Effector CD8-positive, alpha-beta T cell (primary cell): ENCODE results near the gene B4GALT7.

ENCODE experiments used
- DNase-seq: peaks from one replicate; lab custom pipeline; 2025; lab: John Stamatoyannopoulos, UW

B4GALT7 gene

GRCh38 chr5:177593511-177593910 lies 6.4 kb upstream of the B4GALT7 start:
- no peak for DNase-seq

- DNase-seq, result no peak
These were observed 5.9 kb upstream of the B4GALT7 start for GRCh38 chr5:177594071-177594470.

DNA sequence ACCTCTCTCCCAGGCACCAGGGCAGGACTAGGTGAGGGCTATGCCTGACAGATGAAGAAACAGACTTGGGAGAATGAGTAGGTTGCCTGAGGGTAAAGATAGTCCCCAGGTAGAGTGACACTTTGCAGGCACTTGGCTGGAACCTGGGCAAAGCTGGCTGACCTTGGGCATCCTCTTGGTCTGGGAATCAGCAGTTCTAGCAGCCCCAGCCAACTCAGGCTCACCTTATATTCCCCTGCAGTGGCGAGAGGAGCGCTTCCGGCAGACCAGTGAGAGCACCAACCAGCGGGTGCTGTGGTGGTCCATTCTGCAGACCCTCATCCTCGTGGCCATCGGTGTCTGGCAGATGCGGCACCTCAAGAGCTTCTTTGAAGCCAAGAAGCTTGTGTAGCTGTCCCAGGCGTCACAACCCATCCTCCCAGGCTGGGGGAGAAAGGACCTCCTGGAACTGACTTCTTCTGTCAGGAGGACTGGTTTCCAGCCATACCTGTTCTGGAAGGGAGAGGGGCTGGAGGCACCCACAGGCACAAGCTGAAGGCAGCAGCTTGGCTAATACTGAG lies 4.8 kb upstream of the B4GALT7 start:
- DNase-seq, result no peak

GRCh38 chr5:177595991-177596774 lies 3.7 kb upstream of the B4GALT7 start:
- no peak for DNase-seq

- DNase-seq, result no peak
These were observed 3.1 kb upstream of the B4GALT7 start for GRCh38 chr5:177596775-177597238.

GRCh38 chr5:177598477-177598876 lies 1.5 kb upstream of the B4GALT7 start:
- DNase-seq, result no peak

DNA sequence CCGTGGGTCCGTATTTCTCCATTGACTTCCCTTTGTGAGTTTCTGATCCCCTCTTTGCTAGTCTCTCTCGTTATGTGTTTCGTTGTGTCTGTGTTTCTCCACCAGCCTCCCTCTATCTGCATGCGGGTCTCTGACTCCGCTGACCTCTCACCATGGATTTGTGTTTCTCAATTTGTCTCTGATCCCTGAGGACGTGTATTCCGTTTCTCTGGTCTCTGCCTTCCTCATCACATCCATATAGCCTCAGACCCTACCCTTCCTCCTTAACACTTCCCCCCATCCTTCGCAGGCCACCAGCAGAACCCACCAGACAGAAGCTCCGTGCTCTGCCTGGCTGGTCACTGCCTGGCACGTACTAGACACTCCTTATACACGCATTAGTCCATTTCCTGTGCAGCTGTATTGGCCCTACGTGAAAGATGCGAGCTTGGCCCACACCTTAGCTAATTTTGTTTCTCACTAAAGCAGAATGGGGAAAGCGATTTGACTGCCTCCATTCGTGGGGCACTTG lies 631 bp downstream of the B4GALT7 start:
- no peak for DNase-seq

GRCh38 chr5:177601126-177601525 lies 1.2 kb downstream of the B4GALT7 start:
- DNase-seq, result no peak

GRCh38 chr5:177601577-177602457 lies 1.9 kb downstream of the B4GALT7 start:
- no peak for DNase-seq

- no peak for DNase-seq
These were observed 2.5 kb downstream of the B4GALT7 start for GRCh38 chr5:177602458-177602830.

GRCh38 chr5:177603631-177604030 lies 3.7 kb downstream of the B4GALT7 start:
- no peak for DNase-seq

DNA sequence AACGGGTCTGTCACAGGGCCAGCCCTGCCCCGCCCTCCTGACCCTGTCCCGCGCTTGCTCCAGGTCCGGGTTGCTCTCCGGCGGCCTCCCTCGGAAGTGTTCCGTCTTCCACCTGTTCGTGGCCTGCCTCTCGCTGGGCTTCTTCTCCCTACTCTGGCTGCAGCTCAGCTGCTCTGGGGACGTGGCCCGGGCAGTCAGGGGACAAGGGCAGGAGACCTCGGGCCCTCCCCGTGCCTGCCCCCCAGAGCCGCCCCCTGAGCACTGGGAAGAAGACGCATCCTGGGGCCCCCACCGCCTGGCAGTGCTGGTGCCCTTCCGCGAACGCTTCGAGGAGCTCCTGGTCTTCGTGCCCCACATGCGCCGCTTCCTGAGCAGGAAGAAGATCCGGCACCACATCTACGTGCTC lies 4.2 kb downstream of the B4GALT7 start:
- no peak for DNase-seq

DNA sequence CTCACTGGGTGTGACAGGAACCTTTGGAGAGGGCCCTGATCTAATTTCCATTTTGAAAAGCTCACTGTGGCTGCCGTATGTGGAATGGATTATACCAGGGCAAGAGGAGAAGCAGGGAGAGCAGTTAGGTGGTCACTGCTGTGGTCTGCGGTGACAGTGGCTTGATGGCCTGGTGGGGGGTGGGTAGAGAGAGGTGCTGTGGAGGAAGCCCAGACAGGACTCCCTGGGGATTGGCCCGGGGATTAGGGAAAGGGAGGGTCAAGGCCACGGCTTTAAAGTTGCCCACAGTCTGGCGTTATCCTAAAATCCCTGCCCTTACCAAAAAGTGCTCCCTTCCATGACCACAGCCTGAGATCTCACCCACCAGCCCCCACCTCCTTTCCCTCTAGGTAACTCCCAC lies 4.7 kb downstream of the B4GALT7 start:
- no peak for DNase-seq

DNA sequence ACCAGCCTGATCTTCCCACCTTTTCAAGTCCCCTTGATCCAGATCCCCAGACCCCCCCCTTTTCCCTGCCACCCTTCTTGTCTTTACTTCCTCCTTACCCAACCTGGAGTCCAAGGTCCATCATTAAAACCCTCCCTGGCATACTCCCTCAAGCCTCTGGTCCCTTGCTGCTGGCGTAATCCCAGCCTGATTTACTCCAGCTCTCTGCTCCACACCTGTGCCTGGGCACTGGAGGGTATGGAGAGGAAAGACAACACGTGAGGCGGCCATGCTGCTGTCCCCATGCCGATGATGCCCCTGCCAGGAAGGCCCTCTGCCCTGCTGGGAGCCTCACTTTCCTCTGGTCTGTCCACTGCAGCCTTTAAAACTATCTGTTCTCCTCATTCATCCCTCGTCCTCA lies 5.1 kb downstream of the B4GALT7 start:
- DNase-seq, result no peak

DNA sequence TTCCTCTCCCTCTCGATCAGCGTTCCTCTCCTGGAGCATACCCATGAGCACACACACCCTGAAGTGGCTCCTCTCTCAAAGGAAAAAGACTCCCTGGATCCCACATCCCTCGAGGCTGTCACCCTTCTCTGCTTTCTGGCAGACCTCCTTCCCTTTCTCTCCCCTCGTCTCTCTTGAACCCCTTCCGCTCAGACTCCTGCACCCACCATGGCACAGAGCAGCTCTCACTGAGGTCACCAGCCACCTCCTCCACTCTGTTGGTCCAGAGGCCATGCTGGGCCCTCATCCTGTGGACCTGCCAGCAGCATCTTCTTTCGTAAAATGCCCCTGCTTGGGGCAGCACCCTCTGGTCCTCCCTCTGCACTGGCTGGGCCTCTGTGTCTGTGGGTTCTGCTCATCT lies 5.7 kb downstream of the B4GALT7 start:
- DNase-seq, result no peak

DNA sequence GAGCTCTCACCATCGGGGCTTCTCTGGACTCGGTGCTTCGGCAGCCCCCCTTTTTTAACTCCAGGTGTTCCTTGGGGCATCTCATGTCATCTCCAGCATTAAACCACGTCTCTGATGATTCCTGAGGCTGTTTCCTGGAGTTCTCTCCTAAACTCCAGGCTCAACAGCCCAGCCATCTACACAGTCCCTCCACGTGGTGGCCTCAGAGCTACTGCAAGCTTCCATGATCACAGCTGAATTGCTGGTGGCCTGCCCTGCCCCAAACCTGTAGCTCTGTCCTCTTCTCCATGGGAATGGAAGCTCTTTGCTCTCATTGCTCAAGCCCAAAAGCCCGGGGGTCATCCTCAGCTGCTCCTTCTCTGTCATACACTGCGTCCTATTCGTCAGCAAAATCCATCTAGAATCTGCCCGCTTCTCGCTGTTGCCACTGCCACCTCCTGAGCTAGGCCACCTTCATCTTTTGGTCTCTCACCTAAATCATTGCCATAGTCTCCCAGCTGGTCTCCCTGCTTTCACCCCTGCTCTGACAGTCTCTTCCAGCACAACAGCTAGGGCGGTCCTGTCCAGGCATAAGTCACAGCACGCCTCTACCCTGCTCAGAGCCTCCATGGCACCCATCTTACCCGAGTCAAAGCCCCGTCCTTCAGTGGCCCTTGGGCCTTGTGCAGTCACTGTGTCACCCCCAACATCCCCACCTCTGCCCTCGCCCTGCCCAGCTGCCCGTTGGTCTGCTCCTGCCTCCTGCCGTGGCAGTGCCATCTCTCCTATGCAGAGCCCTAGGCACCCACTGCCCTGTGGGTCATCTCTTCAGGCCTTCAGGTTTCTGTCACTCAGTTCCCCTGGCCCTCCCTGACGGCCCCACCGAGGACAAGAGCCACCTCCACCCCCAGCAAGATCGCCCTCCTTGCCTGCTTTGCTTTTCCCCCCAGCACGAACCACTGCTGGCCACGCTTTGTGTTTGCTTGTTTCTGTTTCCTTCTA lies 6.4 kb downstream of the B4GALT7 start:
- no peak for DNase-seq

- no peak for DNase-seq
These were observed 7.2 kb downstream of the B4GALT7 start for GRCh38 chr5:177607115-177607451.

DNA sequence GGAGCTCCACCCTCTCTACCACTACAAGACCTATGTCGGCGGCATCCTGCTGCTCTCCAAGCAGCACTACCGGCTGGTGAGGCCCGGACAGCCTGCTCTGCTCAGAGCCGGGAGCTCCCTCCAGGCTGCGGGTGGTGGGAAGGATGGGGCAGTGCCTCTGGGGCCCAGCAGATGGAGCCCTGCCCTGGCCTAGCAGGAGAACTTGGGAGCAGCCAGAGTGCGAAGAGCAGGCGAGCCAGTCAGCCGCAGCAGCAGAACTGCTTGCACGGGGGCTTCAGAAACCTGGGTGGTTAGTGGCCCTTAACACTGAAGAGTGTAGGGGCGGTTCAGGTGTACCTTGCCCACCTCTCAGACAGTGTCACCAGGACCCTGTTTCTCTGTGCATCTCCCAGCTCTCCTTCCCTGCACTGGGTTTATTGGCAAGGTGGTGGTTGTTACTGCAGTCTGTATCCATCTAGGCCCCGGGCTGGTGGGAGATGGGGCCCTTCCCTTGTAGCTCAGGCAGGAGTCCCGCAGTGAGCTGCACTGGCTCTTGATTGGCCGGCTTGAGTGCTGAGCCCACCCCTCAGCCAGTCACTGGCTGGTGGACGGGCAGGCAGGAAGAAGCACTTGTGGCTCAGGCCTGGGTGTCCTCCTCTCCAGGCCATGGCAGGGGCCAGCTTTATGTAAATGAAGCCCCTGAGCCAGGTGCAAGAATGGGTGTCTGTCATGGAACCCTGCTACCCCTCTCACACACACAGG lies 7.7 kb downstream of the B4GALT7 start:
- DNase-seq, result peak; percentile 27

- DNase-seq, result no peak
These were observed 8.5 kb downstream of the B4GALT7 start for GRCh38 chr5:177608243-177609075.
